Fibroblast of lung (primary cell): Measurements from ENCODE around the gene TMED8.

Experiments
- CTCF ChIP-seq, 2 donors: IDR thresholded peaks in 1 of 2; conservative IDR thresholded peaks in 1 of 2; 1 replicate in 1 of 2; 2 replicates in 1 of 2; pipeline ENCODE4 v1.5.1; 2011 to 2012; ENCODE audit warnings: low read length in 2 of 2, control low read depth in 1 of 2, inconsistent platforms in 1 of 2, low read depth in 1 of 2, mild to moderate bottlenecking in 1 of 2
- EZH2 ChIP-seq: IDR thresholded peaks from 2 replicates; pipeline ENCODE4 v1.5.1; 2012; ENCODE audit warnings: low read length, control low read depth, mild to moderate bottlenecking; ENCODE audit errors: missing control alignments

GRCh38 chr14:77301103-77301502, 75.8 kb downstream of the TMED8 start:
- TF ChIP-seq CTCF (conservative IDR thresholded peaks at IDR 0.05 in 1 of 2, IDR thresholded peaks at IDR 0.05 in 1 of 2; ENCODE audit: low read depth in 1 of 2, low read length in 2 of 2): peak; percentile 95 to 98
- no peak for TF ChIP-seq EZH2
